A549 (cell line): ENCODE results near the gene RFTN2.

ENCODE experiments used
- HDAC2 ChIP-seq: fragments of 200-600 bp; sonication (generic); IDR thresholded peaks from 2 replicates; pipeline ENCODE4 v1.6.1; 2016
- MYC ChIP-seq: IDR thresholded peaks from 2 replicates; pipeline ENCODE4 v1.6.1; 2012; ENCODE audit warnings: mild to moderate bottlenecking, inconsistent platforms, low read length, improper control_type of control experiment, borderline replicate concordance
- RAD21 ChIP-seq, 2 experiments: fragments of >200 bp in 1 of 2; sonication (Bioruptor Twin) in 1 of 2; formaldehyde crosslinking in 1 of 2; IDR thresholded peaks in 1 of 2; conservative IDR thresholded peaks in 1 of 2; 2 replicates in 1 of 2; 3 replicates in 1 of 2; pipeline ENCODE4 v1.6.1; 2012 to 2018; ENCODE audit warnings: inconsistent platforms in 1 of 2
- RFX5 ChIP-seq: fragments of 450-650 bp; IDR thresholded peaks from 2 replicates; pipeline ENCODE4 v1.7.1; 2014; ENCODE audit warnings: antibody characterized with exemption, mild to moderate bottlenecking, moderate library complexity
- ZFP36 ChIP-seq: fragments of 450-650 bp; IDR thresholded peaks from 2 replicates; pipeline ENCODE4 v1.6.1; 2014; ENCODE audit warnings: borderline replicate concordance; ENCODE audit not compliant: partially characterized antibody

DNA sequence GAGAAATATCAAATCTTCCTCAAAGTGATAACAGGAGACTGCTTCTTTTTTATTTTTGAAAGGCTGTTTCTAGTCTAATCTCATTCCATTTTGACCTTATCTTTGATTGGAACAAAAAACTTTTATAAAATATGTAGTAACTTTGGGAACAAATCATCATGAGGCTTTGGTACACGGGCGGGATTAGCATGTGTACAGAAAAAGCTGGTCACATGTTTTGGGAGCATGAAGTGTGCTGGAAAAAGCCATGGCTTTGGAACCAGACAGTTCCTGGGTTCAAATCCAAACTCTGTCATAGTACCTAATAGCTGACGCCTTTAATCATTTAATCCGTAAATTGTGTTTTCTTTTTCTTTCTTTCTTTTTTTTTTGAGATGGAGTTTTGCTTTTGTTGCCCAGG is 78.2 kb downstream of the RFTN2 start:
- no peak for TF ChIP-seq RFX5
- no peak for TF ChIP-seq RAD21 (conservative IDR thresholded peaks at IDR 0.05 in 1 of 2, IDR thresholded peaks at IDR 0.05 in 1 of 2)
- TF ChIP-seq MYC, result no peak
- no peak for TF ChIP-seq ZFP36
- TF ChIP-seq HDAC2, result no peak
